COLO668 (cell line): ENCODE measurements around the gene TGM2.

Source experiments
- DNase-seq: peaks from one replicate; lab custom pipeline; 2025; ENCODE audit not compliant: unreplicated experiment; lab: John Stamatoyannopoulos, UW

Gene TGM2

DNA sequence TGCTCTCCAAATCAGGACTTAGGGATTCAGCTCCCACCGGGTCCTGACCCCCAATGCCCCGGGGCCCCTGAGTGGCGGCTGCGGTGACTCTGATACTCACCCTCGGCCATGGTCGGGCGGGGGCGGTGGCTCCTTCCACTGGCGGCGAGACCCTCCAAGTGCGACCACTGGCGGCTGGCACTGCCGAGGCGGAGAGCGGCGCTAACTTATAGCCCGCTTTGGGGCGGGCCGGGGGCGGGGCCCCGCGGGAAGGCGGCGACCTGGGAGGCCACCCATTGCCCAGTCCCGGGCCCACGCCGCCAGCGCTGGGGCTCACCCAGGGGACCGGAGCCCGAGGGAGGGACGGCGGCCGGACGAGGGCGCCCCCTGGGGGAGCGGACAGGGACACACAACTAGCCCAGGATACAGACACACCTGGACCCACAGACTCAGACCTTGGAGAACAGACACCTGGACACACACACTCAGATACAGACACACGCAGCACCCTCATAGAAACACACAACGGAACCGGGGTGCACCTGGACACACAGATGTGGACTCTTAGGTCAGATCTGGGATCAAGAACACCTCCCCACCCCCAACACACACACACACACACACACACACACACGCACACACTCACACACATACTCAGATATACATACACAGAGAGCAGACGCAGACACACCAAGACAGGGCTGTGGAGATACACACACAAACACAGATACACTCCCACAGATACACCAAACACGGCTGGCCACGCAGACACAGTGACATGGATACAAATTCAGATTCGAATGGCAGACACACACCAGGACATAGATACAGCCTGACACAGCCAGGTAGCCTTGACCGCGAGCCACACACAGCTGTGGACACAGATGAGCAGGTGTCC lies at the start of gene TGM2:
TGM2 (minus strand) TSS at position 182 of the 877 bp plus-strand sequence; CDS start at position 110, 72 bp downstream.
- peak; percentile 68 for DNase-seq

DNA sequence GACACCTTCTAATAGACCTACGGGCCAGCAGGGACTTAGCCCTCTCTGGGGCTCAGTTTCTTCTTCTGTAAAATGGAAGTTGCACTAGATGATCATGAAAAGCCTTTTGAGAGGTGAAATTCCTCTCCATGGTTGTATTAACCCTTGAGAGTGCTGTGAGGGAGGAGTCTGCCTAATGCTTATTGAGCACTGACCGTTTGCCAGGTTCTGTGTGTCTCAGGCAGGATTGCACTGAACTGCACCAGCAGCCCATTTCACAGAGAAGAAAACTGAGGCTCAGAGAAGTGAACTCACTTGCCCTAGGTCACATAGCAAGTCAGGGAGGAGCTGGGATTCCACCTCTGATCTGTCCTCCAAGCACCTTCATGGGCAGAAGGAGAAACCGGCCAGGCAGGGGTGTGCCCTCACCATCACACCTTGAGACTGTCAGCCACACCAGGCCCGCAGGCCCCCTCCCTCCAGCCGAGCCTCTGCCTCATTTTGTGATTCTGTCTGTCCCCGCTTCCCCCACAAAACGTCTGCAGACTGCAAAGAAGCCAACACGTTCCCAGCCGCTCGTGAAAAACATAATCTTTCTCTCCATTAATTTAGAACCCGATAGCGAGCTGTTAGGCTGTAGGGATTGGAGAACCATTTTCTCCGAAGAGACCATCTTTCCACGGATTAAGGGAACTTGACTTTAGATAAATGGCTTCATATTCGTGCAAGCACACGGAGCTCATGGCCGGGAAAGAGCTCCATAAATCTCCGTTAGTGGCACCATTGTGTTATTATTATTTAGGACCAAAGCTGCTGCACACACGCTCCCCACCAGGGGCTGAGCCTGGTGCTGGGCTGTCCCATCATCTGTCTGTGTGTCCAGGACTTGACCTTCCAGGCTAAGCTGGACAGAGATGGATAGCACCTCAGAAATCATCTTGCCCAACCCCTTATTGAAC lies 49.5 kb upstream of the TGM2 start:
- DNase-seq = no peak

DNA sequence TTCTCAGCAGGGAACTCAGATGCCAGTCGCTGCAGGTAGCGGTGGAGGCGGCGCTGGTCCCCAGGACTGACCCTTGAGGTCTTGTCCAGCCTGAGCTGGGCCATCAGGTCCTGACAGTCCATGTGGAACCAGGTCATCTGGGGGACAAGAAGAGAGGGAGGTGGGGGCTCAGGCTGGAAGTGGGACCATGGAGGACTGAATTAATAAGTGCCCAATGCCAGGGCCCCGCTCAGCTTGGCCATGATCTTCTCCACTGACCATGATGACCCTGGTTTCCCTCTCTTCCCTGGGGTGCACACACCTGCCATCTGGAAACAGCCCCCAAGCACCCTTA lies 48.5 kb upstream of the TGM2 start:
- no peak for DNase-seq

DNA sequence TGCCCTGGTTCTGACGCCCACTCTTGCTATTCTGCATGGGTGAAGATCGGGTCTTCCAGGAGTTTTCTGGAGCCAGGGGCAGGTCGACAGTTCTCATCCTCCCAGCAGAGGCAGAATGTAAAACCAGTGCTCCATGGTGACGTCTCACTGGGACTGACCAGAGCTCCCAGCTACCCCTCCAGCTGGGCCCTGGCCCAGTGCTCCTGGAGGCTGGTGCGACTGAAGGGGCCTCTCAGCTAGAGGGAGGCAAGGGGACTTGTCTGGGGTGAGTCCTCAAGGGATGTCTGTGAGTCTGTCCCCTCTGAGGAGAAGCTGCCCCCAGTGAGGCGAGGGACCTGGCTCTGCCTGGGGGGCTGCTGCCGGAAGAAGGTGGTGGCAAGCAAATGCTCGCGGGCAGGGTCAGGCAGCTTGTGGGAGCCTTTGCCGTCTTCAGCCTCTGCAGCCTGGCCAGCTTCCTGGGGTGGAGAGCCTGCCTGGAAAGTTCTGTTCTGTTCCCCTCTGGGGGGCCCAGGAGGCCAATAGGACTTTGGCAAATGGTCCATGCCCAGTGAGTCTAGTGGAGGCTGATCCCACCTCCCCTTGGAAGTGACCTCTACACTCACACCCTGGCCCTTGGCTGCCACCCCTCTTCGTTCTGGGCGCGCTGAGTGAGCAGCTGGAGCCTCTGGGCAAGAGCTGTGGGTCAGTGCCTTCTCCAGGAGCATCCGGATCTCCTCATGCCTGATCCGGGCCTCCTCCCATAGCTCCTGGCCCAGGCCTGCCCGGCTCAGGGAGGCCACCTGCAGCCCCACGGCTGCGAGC lies 47.9 kb upstream of the TGM2 start:
- DNase-seq = no peak

GRCh38 chr20:38211200-38212097 lies 46.4 kb upstream of the TGM2 start:
- no peak for DNase-seq

GRCh38 chr20:38210741-38211140 lies 45.7 kb upstream of the TGM2 start:
- DNase-seq = no peak

DNA sequence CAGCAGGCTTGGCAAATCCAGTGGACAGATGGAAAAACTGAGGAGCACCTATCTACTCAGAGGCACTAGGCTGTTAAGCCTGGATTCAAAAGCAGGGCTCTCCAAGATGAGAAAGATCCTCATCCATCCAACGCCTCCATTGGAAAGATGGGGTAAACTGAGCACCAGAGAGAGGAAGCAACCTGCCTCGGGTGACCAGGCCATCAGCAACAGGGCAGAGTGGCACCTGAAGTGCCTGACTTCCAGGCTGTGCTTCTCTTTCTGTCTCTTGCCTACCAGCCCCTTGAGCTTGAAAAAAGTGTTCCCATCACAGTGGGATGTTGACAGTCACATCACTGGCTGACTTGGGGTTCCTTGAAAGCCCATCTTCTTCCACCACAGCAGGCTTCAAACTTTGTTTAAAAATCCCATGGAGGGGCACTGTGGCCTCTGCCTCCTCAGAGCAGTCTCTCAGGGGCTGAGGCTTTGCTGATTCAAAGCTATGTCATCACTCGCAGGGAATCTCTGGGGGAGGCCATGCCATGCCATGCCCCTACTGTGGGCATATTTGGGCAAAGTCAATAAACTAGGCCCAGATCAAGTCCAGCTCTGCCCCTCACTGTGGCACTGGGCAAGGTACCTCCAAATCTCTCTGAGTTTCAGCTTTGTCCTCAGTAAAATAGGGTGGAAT lies 44.8 kb upstream of the TGM2 start:
- DNase-seq = no peak

DNA sequence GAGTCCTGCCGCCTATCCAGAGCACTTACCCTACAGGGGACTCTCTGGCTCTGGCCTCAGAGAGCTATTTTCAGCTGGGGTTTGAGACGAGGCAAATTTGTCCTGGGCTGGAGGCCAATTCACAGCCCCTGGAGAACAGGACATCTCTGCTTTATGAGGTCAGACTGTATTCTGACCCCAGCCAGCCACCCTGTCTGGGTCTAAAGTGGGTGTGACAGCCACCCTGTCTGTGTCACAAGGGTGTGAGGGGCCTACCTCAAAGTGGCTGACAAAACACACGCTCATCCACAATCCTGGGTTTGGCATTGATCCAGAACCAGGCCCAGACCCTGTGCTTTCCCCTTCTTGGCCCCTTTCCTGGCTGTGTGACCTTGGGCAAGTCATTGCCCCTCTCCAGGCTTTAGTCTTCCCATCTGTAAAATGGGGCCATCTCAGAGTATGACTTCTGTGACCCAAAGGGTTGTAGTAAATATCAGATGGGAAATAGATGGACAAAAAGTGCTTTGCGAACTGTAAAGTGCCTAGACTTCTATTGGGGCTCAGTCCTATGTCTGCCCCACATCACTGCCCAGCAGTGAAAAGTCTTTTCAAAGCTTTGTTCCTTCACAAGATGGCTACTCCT lies 44.1 kb upstream of the TGM2 start:
- no peak for DNase-seq

GRCh38 chr20:38208523-38208922 lies 43.5 kb upstream of the TGM2 start:
- DNase-seq = no peak

- no peak for DNase-seq
Measured at GRCh38 chr20:38208088-38208487, 43.0 kb upstream of the TGM2 start.

- DNase-seq = no peak
Measured at GRCh38 chr20:38207621-38208020, 42.6 kb upstream of the TGM2 start.

GRCh38 chr20:38205001-38205400 lies 39.9 kb upstream of the TGM2 start:
- DNase-seq = no peak

DNA sequence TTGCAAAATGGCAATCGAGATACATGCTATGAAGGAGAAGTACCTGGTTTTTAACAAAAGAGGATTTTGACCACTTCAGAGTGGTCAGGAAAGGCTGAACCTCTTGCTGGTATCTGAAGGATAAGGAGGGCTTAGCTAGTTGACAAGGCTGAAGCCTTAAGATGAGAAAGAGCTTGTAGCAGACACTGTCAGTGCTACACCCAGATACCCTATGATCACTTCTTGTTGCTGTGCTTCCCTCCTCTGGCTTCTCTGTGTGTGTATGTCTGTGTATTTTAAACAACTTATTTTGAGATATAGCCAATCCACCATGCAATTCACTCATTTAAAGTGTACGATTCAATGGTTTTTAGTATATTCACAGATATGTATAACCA lies 38.9 kb upstream of the TGM2 start:
- DNase-seq = no peak

DNA sequence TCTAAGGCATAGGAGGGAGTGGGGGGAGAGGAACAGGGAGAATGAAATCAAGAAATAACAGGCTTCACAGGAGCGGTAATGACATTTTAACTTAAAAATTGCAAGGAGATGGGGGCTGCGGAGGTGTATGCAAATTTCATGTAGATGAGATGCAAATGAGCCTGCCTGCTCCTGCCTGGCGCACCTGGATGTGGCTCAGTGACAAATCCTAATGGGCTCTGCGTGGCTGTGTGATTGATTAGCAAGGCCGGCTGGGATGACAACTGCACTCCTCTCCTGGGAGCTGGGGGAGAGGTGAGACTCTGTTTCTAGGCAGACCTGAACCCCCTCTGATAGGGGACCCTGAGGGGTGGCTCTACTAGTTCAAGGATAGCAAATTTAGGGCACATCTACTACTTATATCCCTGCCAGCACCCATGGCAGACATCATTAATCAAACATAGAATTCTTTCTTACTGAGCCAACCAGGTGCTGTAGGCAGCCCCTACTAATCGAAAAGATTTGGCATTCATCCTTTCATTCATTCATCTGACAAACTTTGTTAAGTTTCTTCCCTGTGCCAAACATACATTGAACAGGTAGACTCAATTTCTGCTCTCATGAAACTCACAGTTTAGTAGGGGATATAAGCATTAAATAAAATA lies 38.4 kb upstream of the TGM2 start:
- no peak for DNase-seq

- no peak for DNase-seq
Measured at GRCh38 chr20:38202982-38203293, 37.9 kb upstream of the TGM2 start.

- no peak for DNase-seq
Measured at GRCh38 chr20:38202153-38202981, 37.3 kb upstream of the TGM2 start.

GRCh38 chr20:38201356-38201755 lies 36.3 kb upstream of the TGM2 start:
- no peak for DNase-seq

GRCh38 chr20:38200646-38201045 lies 35.6 kb upstream of the TGM2 start:
- DNase-seq = no peak
